Middle frontal gyrus (tissue), 1 donor: ENCODE data around the gene MAEA.
"Not testable (repeated sequence)": the region's sequence is repeated elsewhere in the genome, so short reads cannot be mapped to it uniquely, and the experiment has no call there.

Source experiments
- DNase-seq: peaks from one replicate; pipeline ENCODE4 v3.0.0-alpha.2; 2015; ENCODE audit warnings: low spot score; ENCODE audit errors: extremely low spot score

Gene MAEA

DNA sequence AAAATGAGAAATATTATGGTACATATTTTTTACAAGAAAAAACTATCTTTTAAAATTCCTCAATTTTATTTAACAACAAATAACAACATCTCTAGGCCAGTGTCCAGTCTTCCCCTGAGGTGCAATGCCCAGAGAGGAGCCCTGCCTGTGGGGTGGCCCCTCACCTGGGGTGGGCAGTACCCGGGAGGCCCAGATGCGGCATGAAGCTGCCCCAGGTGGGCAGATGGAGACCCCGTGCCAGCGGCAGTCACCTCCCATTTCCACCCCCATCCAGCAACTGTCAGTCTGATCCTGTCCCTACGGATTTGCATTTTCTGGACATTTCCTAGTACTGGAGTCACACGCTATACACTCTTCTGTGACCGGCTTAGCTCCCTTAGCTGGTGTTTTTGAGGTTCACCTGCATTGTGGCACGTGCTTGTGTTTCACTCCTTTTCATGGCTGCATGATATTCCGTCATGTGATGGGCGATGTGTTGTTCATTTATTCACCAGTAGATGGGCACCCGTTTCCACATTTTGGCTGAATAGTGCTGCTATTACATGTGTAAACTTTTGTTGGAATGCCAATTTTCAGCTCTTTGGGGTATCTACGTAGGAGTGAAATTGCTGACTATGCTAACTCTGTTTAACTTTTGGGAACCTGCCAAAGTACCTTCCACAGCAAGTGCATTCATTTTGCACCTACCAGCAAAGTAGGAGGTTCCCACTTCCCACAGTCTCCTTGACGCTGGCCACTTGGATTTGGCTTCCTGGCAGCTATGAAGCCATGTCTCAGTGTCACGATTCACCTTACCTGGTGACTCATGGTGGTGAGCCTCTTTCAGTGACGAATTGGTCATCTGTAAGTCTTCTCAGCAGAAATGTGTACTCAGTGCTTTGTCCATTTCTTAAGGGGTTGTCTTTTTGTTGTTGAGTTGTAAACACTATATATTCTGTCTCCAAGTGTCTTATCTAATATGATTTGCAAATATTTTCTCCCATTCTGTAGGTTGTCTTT, 11.7 kb upstream of the MAEA start:
- DNase-seq = no peak

DNA sequence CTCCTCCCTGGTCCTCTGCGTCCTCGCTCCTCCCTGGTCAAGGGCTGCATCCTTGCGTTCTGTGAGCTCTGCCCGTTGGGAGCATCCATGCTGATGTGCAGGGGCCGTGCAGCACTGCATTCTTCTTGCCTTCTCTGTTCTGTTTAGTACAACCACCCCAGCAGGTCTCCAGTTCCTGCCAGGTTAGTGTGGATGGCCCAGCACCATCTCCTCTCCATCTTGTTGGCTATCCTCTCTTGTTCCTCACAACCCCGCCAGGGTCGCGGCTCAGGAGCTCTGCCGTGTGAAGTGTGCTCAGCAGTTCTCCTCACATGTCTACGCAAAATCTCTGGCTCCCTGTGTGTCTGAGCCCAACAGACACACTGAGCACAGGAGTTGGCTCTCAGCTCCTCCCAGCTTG, 10.4 kb upstream of the MAEA start:
- DNase-seq = no peak

DNA sequence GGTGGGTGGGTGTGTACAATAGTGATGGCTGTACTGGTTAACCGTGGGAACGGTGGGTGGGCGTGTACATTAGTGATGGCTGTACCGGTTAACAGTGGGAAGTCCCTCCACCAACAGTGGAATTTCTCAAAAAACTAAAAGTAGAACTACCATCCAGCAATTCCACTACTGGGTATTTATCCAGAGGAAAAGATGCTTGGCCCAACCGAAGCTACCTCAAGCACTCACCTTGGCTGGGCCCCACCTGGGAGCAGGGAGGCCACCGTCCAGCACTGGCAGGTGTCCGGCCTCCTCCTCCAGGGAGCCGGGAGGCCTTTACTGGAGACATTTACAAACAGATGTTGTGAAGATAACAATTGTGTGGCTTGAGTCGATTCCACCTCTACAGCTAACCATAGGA, 6.0 kb upstream of the MAEA start:
- no peak for DNase-seq

DNA sequence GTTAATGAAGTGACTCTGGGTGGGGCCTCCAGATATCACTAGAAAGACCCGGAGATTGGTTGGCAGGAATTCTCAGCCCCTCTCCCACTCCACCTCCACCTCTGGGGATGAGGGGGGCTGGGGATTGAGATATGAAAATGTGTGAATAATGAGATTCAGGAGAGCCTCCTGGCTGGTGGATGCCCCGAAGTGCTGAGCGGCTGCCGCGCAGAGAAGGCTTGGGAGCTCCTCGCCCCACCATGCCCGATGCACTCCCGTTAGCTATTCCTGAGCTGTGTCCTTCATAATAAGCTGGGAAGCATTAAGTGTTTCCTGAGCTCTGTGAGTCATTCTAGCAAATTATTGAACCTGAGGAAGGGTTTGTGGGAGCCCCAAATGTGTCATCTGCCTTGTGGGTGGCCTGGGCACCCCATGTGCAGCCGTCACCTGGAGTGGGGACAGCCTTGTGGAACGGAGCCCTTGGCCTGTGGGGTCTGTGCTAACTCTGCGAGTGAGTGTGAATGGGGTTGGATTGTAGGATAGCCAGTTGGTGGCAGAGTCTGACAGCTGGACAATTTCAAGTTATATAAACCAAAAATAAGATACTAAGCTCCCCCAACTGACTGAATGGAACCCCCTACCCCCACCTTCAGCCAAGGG, 4.4 kb upstream of the MAEA start:
- DNase-seq = no peak

DNA sequence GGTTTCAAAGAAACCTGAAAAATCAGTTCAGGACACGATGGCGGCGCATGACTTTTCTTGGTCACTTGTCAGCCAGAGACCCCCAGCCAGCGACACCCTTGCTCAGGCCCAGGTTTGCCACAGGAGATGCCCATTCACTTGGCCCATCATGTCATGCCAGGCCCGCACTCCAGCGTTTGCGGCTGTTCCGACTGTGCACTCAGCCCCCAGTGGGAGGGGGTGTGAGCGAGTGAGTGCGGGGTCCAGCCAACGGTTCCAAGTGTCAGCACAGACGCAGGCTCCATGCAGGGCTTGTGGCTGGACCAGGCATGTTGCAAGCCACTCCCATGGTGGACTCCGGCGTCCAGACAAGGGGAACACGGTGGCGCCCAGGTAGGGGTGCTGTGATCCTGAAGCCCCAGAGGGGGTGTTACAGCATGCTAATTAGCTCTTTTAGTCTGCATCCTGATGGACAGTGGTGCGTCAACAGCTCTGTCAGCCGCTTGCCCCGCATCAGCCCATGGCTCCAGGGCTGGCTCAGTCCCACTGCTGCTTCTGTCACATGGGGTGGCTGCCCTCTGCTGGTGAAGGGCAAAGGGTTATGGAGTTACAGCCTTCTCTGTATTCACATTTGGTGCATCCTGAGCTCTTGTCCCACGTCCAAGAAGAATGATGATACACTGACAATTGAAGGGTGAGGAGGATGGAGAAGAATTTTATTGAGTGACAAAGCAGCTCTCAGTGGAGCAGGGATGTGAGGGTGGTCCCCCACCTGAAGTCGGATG, 3.7 kb upstream of the MAEA start:
- no peak for DNase-seq

DNA sequence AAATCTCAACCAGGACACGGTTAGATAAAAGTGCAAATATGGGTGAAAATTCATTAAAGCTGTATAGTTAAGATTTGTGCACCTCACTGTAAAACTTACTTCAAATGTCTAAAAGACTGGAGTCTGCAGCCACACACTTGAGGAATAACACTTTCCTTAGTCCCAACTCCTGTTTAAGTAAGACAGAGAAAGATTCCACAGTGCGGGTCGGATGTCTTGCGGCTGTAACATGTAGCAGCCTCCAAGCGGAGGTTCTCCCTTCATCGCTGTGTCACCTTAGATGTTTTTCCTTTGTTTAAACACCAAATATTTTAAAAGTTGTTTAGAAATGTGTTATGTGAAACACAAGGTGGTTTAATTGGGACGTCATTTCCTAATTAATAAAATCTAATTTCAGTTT, 905 bp upstream of the MAEA start:
- DNase-seq = no peak

DNA sequence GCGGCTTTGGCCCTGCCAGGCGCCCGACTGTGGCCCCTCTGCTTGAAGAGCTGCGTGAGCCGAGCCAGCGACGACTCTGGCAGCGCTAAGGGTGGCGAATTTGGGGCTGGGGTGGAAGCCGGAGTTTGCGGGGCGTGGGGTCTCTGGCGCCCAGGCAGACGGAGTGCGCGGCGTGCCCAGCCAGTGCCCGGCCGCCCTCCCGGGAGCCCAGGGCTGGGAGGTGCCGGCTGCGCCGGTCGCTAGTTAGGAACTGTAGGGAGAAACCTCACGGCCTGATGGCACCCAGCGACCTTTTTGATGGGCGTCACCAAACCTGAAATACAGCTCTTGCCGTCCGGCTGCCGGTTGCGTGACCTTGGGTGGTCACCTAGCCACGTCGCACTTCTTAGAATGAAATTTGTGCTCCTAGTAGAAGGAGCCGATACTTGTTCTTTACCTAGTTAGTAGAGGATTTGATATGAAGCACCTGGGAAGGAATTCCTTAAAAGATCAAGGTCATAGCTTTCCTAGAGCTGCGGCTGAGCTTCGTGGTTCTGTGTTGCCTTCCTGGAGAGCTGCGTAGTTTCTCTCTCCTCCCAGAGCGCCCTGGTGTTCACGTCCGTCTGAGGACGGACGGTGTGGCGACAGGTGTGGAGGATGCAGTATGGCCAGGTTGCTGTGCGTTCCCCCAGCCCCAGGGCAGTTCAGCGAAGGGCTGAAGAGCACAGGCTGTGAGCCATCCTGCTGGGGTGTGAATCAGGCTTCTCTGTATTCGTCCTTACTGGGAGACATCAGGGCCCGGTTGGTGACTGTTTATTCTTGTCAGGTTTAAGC, 680 bp downstream of the MAEA start:
- no peak for DNase-seq

DNA sequence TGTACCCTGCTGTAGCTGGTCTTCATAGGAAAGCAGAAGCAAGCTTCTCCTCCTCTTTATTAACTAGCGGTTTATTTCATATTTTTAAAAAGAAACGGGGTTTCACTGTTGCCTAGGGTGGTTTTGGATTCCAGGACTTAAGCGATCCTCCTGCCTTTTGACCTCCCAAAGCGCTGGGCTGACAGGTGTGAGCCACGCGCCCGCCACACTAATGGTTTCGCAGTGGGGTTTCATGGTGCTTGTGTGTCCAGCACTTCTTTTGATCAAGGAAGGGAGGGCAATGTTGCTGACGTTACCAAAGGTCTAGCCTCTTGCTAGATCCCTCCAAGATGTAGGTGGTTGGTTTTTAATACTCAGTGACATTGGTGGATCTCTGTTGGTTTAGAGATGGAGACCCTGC, 1.4 kb downstream of the MAEA start:
- DNase-seq = no peak

DNA sequence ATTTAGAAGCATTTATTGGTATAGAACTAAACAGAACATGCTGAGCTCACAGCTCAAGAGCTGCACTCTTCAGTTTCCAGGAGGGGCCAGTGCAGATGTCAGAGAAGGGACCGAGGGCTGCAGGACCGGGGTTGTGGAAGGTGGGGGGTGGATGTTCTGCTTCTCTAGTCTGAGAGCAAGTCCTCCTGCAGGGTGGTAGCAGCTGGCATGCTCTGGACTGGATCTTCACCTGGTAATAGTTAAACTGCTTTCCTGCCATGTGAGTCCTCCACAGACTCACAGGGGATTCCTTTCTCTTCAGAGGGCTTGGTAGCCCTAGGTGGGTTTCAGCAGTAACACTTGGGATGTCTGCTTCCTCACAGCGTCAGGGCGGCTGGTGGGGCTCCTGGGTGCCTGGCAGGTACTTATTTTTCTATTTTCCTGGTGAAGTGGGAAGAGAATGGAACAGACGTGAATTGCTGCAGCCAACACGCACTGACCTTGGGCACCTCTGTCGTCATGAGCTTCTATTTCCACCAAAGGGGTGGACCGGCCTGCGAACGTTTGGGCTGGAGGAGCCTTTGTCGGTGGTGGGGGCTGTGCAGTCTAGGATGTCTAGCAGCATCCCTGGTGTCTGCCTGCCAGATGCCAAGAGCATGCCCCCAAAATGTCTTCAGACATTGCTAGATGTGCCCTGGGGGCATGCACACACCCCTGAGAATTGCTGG, 2.5 kb downstream of the MAEA start:
- no peak for DNase-seq

DNA sequence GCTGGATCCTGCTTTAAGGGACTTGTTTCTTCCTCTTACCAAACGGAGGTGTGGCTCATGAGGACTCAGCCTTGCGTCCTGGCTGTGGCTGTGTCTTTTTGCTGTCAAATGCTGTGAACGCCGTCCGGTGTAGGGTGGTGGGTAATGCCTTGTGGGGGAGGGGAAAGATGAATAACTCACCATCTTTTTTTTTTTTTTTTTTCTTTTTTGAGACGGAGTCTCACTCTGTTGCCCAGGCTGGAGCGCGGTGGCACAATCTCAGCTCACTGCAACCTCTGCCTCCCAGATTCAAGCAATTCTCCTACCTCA, 3.0 kb downstream of the MAEA start:
- not testable (repeated sequence) for DNase-seq

DNA sequence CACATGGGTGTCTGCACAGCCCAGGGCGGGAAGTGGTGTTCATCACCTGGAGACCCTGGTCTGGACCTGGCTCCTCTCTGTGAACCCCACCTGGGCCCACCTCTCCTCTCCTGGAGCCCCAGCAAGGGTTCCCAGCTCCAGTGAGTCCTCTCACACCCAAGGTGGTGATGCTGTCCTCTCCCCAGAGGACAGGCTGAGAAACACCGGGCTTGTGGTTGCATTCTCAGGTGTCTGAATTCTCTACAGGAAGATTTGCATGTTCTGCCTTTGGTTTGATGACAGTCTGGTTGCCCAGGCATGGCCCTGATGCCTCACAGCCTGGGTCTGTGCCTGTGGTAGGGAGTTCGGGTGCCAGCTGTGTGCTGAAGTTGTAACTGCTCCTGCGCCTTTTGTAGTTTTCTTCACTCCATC, 3.8 kb downstream of the MAEA start:
- no peak for DNase-seq

DNA sequence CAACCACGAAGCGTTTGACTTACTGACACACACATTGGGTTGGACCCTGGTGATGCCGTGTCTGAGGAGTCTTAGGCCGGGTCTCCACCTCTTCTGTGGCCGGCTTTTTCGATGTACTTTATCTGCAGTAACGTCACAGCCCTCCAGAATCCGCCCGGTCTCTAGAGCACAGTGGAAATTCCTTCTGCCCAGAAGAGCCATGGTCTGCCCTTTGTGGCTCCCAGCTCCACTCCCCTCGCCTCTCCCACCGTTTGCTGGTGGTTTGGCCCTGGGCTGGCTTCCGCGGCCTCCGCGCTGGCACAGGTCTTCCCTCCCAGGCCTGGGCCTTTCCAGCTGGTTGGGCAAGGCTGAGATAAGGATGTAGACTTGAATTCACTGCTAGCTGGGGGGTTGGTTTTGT, 4.3 kb downstream of the MAEA start:
- no peak for DNase-seq

DNA sequence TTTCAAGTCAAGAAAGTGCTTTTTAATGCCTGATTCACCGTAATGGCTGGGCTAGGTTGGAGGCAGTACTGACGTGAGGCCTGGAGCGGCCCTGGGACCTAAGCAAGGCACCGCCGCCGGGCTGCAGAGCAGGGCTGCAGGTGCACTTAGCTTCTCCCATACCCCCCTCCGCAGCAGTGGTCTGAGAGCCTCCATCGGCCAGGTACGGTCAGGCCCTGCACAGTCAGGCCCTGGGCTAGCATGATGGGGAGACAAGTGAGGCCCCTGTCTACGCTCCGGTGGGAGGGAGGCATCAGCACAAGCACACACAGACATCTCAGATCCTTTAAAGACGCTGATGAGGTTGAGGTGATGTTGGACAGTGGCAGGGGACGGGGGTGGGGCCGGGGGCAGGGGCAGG, 4.7 kb downstream of the MAEA start:
- DNase-seq = no peak

DNA sequence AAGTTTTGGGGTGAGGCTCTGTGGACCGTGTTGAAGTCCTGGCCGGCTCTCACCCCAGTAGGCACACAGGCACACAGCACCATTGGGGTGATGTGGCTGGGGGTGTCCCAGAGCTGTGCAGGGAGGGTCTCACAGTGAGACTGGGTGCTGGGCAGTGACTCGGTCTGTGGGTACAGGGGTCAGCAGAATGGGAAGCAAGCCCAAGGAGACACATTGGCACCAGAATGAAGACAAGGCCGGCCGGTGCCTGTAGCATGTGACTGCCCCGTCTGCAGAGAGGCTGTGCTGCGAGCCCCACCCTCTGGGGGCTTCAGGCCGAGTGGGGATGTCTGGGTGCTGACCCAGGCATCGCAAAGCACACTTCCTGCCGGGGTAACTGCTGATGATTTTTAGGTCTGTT, 5.2 kb downstream of the MAEA start:
- DNase-seq = no peak

DNA sequence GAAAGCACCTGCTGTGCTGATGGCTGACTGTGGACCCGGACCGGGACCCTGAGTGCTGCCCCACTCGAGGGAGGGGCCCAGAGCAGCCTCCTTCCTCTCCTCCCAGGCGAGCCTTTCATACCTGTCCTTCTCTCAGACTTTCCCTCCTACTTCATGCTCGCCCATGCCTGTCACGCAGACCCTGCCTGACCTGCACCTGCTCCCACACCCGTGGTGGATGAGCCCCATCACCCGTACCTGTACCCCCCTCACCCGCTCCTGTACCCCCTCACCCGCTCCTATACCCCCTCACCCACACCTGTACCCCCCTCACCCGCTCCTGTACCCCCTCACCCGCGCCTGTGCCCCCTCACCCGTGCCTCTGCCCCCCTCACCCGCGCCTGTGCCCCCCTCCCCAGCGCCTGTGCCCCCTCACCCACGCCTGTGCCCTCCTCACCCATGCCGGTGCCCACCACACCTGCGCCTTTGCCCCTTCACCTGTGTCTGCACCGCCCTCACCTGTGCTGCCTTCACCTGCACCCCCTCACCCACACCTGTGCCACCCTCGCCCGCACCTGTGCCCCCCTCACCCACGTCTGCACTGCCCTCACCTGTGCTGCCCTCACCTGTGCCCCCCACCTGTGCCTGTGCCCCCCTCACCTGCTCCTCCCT, 5.8 kb downstream of the MAEA start:
- no peak for DNase-seq

DNA sequence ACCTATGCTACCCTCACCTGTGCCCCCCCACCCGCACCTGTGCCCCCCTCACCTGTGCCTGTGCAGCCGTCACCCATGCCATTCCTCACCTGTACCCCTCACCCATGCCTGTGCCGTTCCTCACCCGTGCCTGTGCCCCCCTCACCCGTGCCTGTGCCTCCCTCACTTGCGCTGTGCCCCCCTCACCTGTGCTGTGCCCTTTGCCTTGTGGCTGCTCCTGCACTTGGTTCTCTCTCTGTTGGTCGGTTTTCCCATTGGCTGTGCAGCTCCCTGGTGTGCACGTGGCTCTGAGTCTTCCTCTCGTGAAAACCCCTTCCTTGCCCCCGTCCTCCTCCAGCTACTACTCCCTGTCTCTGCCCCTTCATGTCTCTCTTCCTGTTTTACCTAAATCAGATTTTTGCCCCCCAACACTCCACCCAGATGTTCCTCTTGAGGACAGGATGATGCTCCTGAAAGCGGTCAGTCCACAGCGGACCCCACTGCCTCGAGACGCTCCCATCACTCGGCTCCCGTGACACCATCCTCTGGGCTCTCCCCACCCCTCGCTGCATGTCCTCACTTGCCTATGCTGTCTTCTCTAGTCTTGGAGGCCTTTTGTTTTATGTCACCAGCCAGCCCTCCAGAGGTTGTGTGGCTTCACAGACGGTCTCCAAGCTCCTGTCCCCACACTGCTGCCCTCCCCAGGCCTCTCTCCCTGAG, 6.8 kb downstream of the MAEA start:
- no peak for DNase-seq

DNA sequence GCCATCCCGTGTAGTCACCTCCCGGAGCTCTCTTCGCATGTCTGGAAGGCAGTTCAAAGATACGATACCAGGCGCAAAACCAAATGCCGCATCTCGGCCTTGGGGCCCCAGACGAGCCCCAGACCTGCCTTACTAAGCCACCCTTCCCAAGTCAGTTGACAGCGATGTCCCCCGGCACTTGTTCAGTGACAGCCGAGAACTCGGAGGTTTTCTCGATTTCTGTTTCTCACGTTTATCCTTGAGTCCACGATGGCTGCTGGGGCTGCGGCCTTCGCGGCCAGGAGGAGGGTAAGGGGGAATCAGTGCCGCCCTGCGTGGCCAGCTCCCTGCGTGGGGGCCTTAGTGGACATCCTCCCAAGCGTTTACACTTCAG, 7.3 kb downstream of the MAEA start:
- DNase-seq = no peak

DNA sequence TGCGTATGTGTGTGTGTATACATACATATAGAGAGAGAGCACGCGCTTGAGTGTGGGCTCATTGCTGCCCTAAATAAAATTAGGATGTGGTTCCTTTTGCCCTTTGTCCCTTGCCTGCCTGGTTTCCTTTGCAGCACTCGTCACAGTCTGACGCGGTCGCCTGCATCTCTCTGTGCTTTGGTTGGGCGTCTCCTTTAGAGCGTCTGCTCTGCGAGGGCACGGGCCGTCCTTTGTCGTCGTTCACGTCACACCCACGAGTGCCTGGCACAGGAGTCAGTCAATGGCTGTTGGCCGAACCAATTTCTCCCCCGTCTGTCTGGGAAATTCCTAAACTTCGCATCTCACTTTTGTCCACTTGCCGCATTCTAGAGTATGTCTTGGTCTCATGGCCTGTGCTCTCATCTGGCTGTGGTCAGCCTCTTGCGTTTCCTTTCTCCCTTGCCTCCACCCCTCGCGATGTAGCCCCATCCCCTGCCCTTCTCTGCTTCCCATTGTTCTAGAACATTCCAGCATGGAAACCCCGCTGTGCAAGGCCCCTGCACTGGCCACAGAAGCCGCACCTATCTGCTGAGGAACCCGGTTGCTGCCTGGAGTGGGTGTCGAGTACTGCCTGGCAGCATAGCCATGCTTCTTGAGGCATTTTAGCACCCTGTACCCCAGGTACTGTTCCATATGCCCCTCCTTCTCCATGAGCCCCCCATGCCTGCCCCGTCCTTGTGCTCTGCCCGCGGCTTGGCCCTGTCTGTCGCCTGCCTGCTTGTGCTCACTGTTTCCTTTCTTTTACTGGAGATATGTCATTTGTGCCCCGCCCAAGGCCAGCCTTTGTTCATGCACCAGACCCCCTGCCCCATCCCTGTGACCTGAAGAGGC, 8.0 kb downstream of the MAEA start:
- no peak for DNase-seq

DNA sequence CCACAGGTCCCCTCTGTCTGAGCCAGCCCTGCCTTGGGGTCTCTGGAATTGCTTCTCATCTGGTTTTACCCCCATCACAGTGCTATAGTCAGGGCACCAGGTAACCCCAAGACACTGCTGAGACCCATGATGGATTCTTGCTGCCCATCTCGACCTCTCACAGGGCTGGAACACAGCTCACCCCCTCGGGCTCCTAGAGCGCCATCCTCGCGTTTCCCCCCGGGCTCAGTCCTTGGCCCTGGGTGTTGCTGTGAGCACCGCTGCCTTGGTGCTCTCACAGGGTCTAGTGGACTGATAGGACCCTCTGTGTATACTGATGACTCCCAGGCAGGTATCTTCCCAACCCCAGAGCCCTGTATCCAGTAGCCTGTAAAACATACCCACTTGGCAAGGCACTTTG, 8.8 kb downstream of the MAEA start:
- DNase-seq = no peak
